Calu3 (cell line): ENCODE measurements around the gene CLRN2. TPM values are rescaled to one million over a fixed set of nuclear protein-coding genes. Genes with fewer than 3 reads are reported as not detected.
A peak's percentile ranks its signal among the peaks of the same experiment; 100 is the strongest.

Experiments used
- BruUV-seq: library from RNA; stranded (reverse); fragments of 400-500 nt; replicated peaks from 2 replicates; lab custom pipeline; 2021; lab: Mats Ljungman, UMichigan
- CTCF ChIA-PET: fragments of 300-600 bp; sonication (Branson Sonifier 250); formaldehyde crosslinking; loops from one replicate; lab custom pipeline; 2022; ENCODE audit warnings: antibody characterized with exemption; lab: Charles Lee
- DNase-seq: peaks from one replicate; pipeline ENCODE4 v3.0.0; 2022
- H3K27ac Mint-ChIP-seq: one replicate; pipeline ENCODE4 v1.8.0; 2022; ENCODE audit warnings: mixed read lengths; ENCODE audit not compliant: unreplicated experiment
- H3K27me3 Mint-ChIP-seq: one replicate; pipeline ENCODE4 v1.8.0; 2022; ENCODE audit warnings: mixed read lengths; ENCODE audit not compliant: unreplicated experiment
- H3K36me3 Mint-ChIP-seq: one replicate; pipeline ENCODE4 v1.8.0; 2022; ENCODE audit warnings: mild to moderate bottlenecking, moderate library complexity, mixed read lengths; ENCODE audit not compliant: insufficient read depth, unreplicated experiment
- H3K4me1 Mint-ChIP-seq: one replicate; pipeline ENCODE4 v1.8.0; 2022; ENCODE audit warnings: mild to moderate bottlenecking, low read depth, mixed read lengths; ENCODE audit not compliant: unreplicated experiment
- H3K4me3 Mint-ChIP-seq: one replicate; pipeline ENCODE4 v1.8.0; 2022; ENCODE audit warnings: mild to moderate bottlenecking, low read depth, moderate library complexity, mixed read lengths; ENCODE audit not compliant: unreplicated experiment
- H3K9me3 Mint-ChIP-seq: one replicate; pipeline ENCODE4 v1.8.0; 2022; ENCODE audit warnings: low read depth, mixed read lengths; ENCODE audit not compliant: unreplicated experiment
- intact Hi-C: fragments of 100-400 bp; cut with micrococcal nuclease; formaldehyde crosslinking; loops from one replicate; pipeline ENCODE4 v1.10.0; 2022; ENCODE audit not compliant: unreplicated experiment
- total RNA-seq: library from RNA; stranded (reverse); gene quantifications from 2 replicates; pipeline ENCODE4 v1.2.3, GENCODE V29; 2022
- TF ChIP-seq, protein P1 (sequence below): fragments of 200-600 bp; IDR thresholded peaks from one replicate; pipeline ENCODE4 v1.8.0; 2022; ENCODE audit warnings: antibody characterized with exemption; ENCODE audit not compliant: unreplicated experiment

Gene CLRN2
- total RNA-seq, 1 experiment from 2014 or later = not detected

DNA sequence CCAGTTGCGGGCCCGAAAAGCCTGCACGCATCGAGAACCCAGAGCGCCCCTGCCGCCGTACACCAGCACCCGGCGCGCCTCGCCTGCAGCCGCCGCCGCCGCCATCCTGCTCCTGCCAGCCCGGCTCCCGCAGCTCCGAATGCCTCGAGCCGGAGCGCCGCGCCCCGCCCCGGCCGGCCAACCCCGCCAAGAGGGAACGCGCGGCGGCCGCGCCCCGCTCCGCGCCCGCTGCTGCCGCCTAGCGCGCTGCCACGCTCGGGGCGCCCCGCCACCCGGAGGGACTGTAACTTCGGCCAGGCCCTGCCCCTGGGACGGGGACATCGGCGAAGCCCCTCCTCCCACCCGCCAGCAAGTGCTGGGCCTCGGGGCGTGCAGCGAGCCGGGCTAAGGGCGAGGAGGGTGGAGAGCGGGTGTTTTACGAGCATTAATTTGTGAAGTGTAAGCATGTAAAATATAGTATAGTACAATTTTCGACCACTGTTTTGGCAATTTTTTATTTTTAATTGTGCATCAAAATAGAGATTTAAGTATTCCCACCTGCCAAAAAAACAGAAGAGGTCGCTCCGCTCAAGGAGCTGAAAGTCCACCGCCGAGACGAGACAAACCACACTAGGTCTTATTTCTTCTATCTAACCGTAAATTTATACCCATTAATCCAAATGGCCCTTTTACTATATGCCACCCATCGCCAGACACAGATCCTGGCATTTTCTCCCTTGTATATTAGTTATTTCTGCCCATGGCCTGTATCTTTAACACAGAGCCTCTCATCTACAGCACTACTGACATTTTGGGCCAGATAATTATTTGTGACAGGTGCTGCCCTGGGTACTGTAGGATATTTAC lies 2.8 kb upstream of the CLRN2 start, which contains the start of gene QDPR:
Gene QDPR, minus strand, starts transcription at position 141 of the 846 bp plus-strand sequence. Its CDS starts 36 bp downstream, at position 105.
- peak; percentile 86 for DNase-seq
- no peaks in the 10 kb centered on the region for H3K9me3 Mint-ChIP-seq

DNA sequence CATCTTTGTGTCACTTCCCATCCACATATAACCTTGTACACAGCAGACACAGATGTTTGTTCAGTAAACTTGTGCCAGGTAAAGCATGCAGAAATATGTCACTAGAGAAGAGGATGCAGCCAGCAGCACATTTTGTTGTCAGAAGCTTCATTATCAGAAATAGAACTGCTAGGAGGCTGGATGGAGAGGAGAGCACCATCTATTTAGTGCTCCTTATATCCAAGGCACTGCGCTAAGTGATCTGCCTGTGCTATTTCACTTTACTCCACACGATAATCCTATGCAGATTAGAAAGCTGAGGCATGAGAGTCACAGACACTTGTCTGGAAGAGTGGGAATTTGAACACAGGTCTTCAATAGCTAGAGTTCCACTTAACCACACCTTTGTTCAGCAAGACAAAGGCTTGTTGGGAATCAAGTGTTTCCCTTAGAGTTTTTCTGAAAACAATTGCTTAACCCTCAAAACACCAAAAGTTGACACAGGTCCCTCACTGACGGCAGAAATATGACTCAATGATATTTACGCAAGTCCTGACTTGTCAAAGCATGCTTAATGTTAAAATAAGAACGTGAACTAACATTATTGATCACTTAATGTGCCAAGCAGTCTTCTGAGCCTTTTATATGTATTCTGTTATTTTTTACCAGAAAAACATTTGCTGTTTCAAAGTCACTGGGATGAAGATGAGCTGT lies 1.8 kb upstream of the CLRN2 start:
- Mint-ChIP-seq H3K27ac (peak overlapping the region; percentile 69), H3K4me3 (peak overlapping the region; percentile 81), H3K4me1 (peaks cover 15% of the 10 kb centered on the region), H3K36me3 (peaks cover 16% of the 10 kb centered on the region), H3K9me3 (no peaks in the 10 kb centered on the region), H3K27me3 (no peaks in the 10 kb centered on the region)
- TF ChIP-seq, protein P1, sequence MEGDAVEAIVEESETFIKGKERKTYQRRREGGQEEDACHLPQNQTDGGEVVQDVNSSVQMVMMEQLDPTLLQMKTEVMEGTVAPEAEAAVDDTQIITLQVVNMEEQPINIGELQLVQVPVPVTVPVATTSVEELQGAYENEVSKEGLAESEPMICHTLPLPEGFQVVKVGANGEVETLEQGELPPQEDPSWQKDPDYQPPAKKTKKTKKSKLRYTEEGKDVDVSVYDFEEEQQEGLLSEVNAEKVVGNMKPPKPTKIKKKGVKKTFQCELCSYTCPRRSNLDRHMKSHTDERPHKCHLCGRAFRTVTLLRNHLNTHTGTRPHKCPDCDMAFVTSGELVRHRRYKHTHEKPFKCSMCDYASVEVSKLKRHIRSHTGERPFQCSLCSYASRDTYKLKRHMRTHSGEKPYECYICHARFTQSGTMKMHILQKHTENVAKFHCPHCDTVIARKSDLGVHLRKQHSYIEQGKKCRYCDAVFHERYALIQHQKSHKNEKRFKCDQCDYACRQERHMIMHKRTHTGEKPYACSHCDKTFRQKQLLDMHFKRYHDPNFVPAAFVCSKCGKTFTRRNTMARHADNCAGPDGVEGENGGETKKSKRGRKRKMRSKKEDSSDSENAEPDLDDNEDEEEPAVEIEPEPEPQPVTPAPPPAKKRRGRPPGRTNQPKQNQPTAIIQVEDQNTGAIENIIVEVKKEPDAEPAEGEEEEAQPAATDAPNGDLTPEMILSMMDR = no peak
- no TSS peak for BruUV-seq
- intact Hi-C loops = no loop called here
- no peak for DNase-seq
- CTCF ChIA-PET = no interaction called here

More for the DNA sequence above, 2.8 kb upstream of the CLRN2 start, which contains the start of gene QDPR:
- Mint-ChIP-seq H3K27me3 (no peaks in the 10 kb centered on the region), H3K4me3 (peak within 1 kb of the TSS; percentile 81), H3K4me1 (peaks cover 15% of the 10 kb centered on the region), H3K27ac (peak within 1 kb of the TSS; percentile 69), H3K36me3 (peaks cover 16% of the 10 kb centered on the region)
- CTCF ChIA-PET = no interaction called here
- BruUV-seq = no TSS peak
- TF ChIP-seq, protein P1 = no peak
- intact Hi-C loops = no loop called here

DNA sequence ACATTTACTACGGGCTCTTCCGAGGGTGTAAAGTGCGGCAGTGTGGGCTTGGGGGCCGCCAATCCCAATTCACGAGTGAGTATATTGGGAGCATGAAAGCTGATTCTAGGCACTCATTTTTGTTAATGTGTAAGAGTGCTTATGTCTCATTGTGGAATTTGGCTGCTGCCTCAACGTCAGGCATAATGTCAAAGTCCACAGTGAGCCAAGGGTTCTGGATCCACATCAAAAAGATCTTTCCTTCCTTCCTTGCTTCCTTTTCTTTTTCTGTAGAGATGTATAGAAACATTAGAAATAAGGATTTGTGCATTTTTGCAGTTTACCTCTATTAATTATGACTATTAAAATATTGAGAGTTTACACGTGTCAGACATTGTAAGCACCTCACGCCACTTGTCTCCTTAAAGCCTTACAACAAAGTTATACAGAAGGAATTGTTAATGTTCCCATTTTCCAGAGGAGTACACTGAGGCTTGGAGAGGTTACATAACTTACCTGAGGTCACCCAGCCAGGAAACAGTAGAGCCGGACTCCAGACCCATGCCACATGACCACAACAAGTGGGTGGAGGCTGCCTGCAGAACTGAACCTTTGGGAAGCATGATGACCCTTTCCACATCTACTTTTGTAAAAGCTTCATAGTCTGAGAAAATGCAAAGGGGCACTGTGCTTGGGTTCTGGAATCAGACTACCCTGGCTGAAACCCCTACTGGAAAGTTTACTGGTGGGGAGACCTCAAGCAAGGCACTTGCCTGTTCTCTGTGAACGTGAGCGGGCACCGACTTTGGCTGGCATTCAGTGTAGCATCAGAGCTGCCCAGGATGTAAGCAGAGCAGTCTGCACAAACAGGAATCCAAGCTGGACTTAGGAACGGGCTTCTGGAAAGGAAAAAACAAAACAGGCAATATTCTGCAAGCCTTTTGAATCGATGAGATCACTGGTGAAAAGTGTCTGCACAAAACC lies 761 bp downstream of the CLRN2 start:
- no peak overlapping the region for H3K27ac Mint-ChIP-seq
- H3K9me3 Mint-ChIP-seq = no peaks in the 10 kb centered on the region
- H3K36me3 Mint-ChIP-seq = peaks cover 12% of the 10 kb centered on the region
- DNase-seq = no peak
- intact Hi-C loops = no loop called here
- H3K4me3 Mint-ChIP-seq = no peak overlapping the region
- BruUV-seq = no TSS peak
- H3K27me3 Mint-ChIP-seq = peaks cover 4% of the 10 kb centered on the region
- TF ChIP-seq, protein P1 = no peak
- H3K4me1 Mint-ChIP-seq = peaks cover 10% of the 10 kb centered on the region
- CTCF ChIA-PET = no interaction called here

DNA sequence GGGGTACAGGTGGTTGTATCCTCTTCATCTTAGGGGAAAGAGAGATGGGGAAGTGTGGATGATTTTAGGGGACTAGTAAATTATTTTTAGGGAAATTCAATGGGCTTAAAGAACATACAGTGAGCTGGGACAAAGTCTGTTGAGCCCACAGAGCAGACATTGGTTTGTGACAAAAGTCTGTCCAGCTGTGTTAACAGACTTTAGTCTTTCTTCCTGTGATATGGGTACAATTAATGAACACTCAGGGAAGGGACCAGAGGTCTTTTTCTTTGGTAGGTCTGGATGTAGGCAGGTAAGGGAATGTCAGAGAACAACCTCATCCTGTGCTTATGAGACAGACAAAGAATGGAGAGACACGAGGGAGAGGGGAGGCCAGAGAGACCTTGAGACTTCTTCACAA lies 2.0 kb downstream of the CLRN2 start:
- no peaks in the 10 kb centered on the region for H3K9me3 Mint-ChIP-seq
- no peak for DNase-seq
- H3K4me1 Mint-ChIP-seq = peaks cover 7% of the 10 kb centered on the region
- CTCF ChIA-PET = no interaction called here
- H3K36me3 Mint-ChIP-seq = peaks cover under 1% of the 10 kb centered on the region
- H3K27ac Mint-ChIP-seq = no peak overlapping the region
- peaks cover 13% of the 10 kb centered on the region for H3K27me3 Mint-ChIP-seq
- TF ChIP-seq, protein P1 = no peak
- no peak overlapping the region for H3K4me3 Mint-ChIP-seq
- intact Hi-C loops = no loop called here
- no TSS peak for BruUV-seq
